ENCODE measurements around the gene PRKAG2. TPM values are rescaled to one million over a fixed set of nuclear protein-coding genes. Genes with fewer than 3 reads are reported as not detected.
"Not testable (repeated sequence)": the region's sequence is repeated elsewhere in the genome, so short reads cannot be mapped to it uniquely, and the experiment has no call there.

The PRKAG2 gene
- total RNA-seq, 1 donor = 21.2 TPM

DNA sequence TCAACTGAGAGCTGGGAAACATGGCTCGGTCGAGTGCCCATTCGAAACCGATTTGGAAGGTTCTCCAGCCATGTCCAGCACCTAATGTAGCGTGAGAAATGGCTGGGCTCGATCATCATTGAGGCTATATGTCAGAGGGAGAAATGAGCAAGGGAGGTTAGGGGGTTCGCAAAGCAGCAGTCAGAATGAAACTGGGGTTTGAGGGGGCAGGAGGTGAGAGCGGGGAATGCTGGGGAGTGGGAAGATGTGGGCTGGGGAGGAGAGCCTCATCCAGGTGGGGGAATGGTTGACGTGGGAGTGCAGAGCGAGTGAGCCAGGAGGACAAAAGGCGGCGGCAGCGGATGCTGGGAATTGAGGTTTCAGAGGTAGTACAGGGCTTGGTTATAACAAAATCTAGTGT lies 44.5 kb upstream of the PRKAG2 start:
- TF ChIP-seq, protein P1, sequence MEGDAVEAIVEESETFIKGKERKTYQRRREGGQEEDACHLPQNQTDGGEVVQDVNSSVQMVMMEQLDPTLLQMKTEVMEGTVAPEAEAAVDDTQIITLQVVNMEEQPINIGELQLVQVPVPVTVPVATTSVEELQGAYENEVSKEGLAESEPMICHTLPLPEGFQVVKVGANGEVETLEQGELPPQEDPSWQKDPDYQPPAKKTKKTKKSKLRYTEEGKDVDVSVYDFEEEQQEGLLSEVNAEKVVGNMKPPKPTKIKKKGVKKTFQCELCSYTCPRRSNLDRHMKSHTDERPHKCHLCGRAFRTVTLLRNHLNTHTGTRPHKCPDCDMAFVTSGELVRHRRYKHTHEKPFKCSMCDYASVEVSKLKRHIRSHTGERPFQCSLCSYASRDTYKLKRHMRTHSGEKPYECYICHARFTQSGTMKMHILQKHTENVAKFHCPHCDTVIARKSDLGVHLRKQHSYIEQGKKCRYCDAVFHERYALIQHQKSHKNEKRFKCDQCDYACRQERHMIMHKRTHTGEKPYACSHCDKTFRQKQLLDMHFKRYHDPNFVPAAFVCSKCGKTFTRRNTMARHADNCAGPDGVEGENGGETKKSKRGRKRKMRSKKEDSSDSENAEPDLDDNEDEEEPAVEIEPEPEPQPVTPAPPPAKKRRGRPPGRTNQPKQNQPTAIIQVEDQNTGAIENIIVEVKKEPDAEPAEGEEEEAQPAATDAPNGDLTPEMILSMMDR (IDR thresholded peaks at IDR 0.05; ENCODE audit: insufficient read depth, low read depth, low read length) = no peak
- H3K4me3 ChIP-seq (ENCODE audit: low read depth, low read length) = no peak overlapping the region
- no peak for DNase-seq (ENCODE audit: low read depth)

DNA sequence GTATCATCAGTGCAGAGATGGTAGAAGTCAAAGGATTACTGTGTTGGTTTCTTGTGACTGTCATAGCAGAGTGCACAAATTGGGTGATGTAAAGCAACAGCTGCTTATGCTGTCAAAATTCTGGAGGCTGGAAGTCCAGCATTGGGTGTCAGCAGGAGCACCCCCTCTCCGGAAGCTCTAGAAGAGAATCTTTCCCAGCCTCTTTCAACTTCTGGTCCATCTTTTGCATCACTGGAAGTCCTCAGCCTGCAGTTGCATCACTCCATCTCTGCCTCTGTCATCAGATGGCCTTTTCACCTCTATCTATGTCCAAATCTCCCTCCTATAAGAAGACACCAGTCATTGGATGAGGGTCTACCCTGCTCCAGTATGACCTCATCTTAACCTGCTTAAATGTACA lies 43.6 kb upstream of the PRKAG2 start:
- no peak overlapping the region for H3K4me3 ChIP-seq (ENCODE audit: low read depth, low read length)
- no peak for DNase-seq (ENCODE audit: low read depth)
- TF ChIP-seq, protein P1 (IDR thresholded peaks at IDR 0.05; ENCODE audit: insufficient read depth, low read depth, low read length) = no peak

DNA sequence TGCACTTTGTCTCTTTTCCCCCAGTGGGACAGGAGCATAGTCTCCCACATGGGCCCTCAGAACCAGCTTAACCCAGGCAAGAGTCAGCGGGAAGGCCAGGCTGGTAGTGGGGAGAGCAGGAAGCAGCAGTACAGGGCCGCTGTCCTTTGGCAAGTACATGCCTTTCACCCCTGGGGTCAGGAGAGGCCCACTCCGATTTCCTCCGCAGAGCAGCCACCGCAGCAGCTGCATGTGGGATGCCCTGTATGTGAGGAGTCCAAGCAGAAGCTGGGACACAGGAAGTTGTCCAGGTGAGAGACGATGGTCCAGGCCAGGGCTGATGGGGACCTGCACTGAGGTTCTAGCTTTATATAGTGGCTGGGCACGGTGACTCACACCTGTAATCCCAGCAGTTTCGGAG lies 42.7 kb upstream of the PRKAG2 start:
- DNase-seq (ENCODE audit: low read depth) = no peak
- TF ChIP-seq, protein P1 (IDR thresholded peaks at IDR 0.05; ENCODE audit: insufficient read depth, low read depth, low read length) = no peak
- H3K4me3 ChIP-seq (ENCODE audit: low read depth, low read length) = no peak overlapping the region

DNA sequence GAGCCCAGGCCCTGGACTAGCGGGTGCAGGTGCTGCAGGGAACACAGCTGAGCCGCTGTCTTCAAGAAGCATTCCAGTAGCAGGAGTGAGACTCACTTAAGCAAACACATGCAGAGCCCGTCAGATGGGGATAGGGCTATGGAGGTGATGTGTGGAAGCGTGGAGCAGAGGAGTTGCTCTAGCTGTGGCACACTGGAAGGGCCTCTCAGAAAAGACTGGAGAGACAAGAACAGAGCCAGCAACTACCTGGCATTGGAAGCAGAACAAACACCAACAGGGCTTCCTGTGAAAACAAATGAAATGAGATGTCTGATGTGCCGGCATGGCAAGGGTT lies 41.6 kb upstream of the PRKAG2 start:
- H3K4me3 ChIP-seq (ENCODE audit: low read depth, low read length) = no peak overlapping the region
- TF ChIP-seq, protein P1 (IDR thresholded peaks at IDR 0.05; ENCODE audit: insufficient read depth, low read depth, low read length) = no peak
- DNase-seq (ENCODE audit: low read depth) = no peak

GRCh38 chr7:151917791-151918509 lies 41.0 kb upstream of the PRKAG2 start:
- DNase-seq (ENCODE audit: low read depth) = no peak
- TF ChIP-seq, protein P1 (IDR thresholded peaks at IDR 0.05; ENCODE audit: insufficient read depth, low read depth, low read length) = no peak
- H3K4me3 ChIP-seq (ENCODE audit: low read depth, low read length) = no peak overlapping the region

DNA sequence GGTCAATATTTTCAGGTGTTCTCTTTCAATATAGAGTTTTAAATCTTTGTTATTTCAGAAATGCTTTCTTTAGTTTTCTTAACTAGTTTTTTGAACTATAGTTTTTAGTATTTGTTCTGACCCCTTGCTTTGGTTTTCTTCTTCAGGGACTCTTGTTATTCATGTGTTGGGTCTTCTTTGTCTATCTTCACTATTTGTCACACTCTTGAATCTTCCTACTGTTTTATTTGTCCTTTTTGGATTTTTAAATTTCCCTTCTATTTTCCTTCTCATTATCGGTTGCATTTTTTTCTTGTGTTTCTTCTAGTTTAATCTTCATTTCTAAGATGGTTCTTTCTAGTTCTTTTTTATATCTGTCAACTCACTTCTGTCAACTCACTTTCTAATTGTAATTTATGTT lies 37.1 kb upstream of the PRKAG2 start:
- TF ChIP-seq, protein P1 (IDR thresholded peaks at IDR 0.05; ENCODE audit: insufficient read depth, low read depth, low read length) = no peak
- no peak for DNase-seq (ENCODE audit: low read depth)
- H3K4me3 ChIP-seq (ENCODE audit: low read depth, low read length) = no peak overlapping the region

DNA sequence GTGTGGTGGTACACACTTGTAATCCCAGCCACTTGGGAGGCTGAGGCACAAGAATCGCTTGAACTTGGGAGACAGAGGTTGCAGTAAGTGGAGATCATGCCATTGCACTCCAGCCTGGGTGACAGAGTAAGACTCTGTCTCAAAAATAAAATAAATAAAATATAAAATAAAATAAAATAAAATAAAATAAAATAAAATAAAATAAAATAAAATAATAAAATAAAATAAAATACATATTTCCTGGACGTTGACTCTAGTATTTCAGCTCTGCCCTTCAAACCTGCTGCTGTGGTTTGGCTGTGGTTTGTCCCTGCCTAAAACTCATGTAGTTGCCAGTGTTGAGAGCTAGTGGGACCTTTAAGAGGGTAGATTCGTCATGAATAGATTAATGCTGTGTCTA lies 33.7 kb upstream of the PRKAG2 start:
- H3K4me3 ChIP-seq (ENCODE audit: low read depth, low read length); DNase-seq (ENCODE audit: low read depth): not testable (repeated sequence)

DNA sequence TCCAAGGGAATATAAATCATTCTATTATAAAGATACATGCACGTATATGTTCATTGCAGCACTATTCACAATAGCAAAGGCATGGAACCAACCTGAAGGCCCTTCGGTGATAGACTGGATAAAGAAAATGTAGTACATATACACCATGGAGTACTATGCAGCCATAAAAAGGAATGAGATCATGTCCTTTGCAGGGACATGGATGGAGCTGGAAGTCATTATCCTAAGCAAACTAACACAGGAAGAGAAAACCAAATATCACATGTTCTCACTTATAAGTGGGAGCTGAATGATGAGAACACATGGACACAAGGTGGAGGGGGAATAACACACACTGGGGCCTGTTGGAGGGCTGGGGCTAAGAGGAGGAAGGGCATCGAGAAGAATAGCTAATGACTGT lies 30.2 kb upstream of the PRKAG2 start:
- not testable (repeated sequence) for DNase-seq (ENCODE audit: low read depth); H3K4me3 ChIP-seq (ENCODE audit: low read depth, low read length)

Measured in fibroblast of villous mesenchyme (primary cell).